ENCODE data around the gene MYO1D.
"Not testable (repeated sequence)": the region's sequence is repeated elsewhere in the genome, so short reads cannot be mapped to it uniquely, and the experiment has no call there.

MYO1D gene

DNA sequence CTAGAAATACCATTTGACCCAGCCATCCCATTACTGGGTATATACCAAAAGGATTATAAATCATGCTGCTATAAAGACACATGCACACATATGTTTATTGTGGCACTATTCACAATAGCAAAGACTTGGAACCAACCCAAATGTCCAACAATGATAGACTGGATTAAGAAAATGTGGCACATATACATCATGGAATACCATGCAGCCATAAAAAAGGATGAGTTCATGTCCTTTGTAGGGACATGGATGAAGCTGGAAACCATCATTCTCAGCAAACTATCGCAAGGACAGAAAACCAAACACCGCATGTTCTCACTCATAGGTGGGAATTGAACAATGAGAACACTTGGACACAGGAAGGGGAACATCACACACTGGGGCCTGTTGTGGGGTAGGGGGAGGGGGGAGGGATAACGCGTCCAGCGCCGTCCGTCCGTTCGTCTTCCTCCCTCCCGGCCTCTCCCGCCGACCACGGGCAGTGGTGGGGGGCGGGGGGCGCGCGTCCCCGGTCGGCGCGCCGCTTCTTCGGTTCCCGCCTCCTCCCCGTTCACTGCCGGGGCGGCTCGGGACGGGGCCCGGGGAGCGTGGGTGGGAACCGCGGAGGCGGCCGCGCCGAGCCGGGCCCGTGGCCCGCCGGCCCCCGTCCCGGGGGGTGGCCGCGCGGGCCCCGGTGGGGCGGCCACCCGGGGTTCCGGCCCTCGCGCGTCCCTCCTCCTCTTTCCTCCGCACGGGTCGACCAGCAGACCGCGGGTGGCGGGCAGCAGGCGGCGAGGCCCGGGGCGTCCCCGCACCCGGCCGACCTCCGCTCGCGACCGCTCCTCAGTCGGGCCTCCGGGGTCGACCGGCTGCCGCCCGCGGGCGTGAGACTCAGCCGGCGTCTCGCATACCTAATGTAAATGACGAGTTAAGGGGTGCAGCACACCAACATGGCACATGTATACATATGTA, 54.7 kb downstream of the MYO1D start:
- in situ Hi-C loops (cut with MboI; ENCODE audit: low sequenced_read_pairs): not testable (repeated sequence)

DNA sequence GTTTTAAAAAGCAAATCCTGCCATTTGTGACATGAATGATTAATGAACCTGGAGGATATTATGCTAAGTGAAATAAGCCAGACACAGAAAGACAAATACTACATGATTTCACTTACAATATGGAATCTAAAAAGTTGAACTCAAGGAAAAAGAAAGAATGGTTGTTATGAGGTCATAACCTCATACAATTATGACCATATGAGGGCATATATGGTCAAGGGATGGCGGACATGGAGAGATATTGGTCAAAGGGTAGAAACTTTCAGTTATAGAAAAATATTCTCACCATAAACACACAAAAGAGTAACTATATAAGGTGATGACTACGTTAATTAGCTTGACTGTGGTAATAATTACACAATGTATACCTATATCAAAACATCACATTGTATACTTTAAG, 56.5 kb downstream of the MYO1D start:
- in situ Hi-C loops (cut with MboI; ENCODE audit: low sequenced_read_pairs): no loop called here

DNA sequence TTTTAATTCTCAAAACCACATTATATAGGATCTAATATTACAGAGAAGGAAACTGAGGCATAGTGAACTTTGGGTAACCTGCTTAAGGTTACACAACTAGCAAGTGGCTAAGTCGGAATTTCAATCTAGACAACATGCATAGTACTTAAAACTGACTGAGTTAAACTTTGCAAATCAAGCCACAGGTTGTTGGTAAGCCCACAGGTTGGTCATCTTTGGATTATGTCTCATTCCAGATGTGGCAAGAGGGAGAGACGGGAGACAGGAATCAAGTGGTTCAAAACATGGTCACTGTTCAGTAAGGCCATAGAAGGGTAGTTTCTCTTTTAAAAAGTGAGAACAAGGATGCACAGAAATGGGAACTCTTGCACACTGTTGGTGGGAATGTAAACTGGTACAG, 57.1 kb downstream of the MYO1D start:
- in situ Hi-C loops (cut with MboI; ENCODE audit: low sequenced_read_pairs): no loop called here

DNA sequence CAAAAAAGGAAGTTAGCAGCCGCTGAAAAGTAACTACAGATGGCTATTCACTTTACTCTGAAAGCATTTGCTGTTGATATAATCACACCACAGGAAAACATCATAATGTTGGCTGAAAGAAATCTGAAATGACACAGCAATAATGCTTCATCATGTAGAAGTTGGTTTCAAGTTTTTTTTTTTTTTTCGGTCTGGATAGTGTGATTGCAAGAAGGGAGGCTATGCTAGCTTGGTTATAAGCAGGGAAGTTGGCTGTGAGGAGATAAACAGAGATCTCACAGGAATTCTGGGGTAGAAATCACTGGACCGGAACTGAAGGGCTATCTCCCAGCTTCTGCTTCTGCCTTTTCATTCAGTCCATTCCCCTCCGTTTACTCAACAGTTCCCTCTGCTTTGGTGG, 57.9 kb downstream of the MYO1D start:
- in situ Hi-C loops (cut with MboI; ENCODE audit: low sequenced_read_pairs): no loop called here

DNA sequence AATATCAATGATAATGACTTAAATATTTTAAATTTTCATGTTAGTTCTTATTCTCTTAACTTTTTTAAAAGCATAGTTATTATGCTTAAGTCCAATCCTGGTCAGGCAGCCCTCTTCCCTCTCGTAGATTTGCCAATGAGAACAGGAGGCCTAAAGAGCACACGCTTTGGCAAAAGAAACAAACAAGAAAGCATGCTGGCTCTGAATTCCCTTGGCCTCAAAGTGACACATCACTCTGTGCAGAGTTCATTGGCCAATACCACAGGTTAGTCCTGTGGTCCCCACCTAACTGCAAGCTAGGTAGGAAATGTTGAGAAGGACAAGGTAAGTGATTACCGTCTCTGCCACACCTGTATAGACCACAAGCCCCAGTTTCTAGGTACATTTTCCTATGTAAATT, 61.5 kb downstream of the MYO1D start:
- in situ Hi-C loops (cut with MboI; ENCODE audit: low sequenced_read_pairs): no loop called here

DNA sequence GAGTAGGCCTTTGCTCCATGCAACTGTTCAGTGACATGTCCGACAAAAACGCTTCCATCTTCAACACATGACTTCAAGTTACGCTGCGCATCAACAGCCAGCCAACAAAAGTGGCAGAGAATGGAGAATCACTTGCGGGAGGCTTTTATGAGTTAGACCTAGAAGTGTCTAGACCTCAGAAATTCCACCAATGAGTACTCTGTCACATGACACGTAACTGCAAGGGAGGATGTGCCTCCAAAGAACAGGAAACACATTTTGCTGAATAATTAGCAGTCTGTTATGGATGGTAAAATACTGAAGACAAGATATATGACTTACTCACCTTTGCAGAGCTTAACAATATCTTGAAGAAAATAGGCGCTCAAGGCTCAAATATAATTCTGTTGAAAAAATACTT, 62.1 kb downstream of the MYO1D start:
- in situ Hi-C loops (cut with MboI; ENCODE audit: low sequenced_read_pairs): no loop called here

DNA sequence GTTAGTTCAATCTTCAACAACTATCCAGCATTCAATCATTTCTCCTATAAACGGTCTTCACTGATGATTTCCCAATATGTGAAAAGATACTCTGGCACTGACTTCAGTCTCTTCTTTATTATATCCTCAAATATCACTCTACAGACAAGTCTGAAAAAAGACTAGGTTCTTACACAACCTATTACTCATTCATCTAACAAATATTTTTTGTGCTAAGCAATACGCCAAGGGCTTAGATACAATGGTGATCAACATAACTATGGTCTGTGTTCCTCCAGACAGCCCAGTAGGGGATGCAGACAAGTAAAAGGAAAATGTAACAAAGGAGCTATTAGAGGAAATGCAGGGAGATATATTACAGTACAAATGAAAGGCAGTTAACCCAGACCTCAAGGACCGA, 63.9 kb downstream of the MYO1D start:
- in situ Hi-C loops (cut with MboI; ENCODE audit: low sequenced_read_pairs): no loop called here

DNA sequence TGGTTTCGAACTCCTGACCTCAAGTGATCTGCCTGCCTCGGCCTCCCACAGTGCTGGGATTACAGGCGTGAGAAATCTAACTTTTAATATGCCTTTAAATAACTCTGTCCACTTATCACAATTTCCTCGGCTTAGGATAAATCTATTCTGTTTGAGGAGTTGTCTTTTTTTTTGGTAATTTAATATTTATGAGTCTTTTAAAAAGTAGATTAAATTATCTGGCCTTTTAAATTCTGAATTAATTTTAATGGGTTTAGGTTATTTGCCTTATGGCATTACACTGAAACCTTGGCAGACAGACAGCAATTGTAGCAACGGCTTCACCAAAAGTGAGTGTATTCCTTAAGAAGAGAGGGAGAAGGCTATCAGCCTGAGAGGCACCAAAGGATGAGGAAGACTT, 66.2 kb downstream of the MYO1D start:
- in situ Hi-C loops (cut with MboI; ENCODE audit: low sequenced_read_pairs): no loop called here

DNA sequence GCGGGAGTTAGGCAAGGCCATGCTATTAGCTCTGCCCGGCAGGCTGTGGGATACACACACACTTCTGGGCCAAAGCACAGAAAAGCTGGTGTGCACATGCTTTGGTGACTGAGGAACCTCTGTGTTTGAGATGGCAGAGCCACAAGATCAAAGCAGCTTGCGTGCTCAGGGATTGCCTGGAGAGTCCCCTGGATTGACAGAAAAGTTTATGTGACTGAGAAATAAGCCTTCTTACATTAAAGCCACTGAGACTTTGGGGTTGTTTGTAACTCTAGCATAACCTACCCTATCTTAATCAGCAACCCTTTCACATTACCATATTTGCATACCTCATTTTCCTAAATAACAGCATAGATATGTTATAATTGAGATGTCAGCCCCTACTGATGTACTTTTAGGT, 69.3 kb downstream of the MYO1D start:
- in situ Hi-C loops (cut with MboI; ENCODE audit: low sequenced_read_pairs): no loop called here

DNA sequence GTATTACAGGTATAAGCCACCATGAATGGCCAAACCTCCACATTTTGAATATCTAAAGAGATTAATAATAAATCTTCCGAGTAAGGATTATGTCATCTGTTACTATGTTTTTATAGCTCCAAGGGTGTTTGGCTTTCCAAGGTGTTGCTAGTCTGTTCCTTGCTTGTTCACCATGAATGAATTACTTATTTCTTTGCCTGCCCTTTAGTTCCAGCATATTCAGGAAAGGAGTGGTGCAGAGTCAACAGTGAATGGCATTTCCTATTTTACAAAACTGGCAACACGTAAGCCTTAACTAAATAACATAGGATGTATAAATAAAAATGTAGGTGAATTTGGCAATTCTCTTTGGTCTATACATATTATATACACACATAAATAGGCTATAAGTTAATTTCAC, 70.3 kb downstream of the MYO1D start:
- in situ Hi-C loops (cut with MboI; ENCODE audit: low sequenced_read_pairs): no loop called here

DNA sequence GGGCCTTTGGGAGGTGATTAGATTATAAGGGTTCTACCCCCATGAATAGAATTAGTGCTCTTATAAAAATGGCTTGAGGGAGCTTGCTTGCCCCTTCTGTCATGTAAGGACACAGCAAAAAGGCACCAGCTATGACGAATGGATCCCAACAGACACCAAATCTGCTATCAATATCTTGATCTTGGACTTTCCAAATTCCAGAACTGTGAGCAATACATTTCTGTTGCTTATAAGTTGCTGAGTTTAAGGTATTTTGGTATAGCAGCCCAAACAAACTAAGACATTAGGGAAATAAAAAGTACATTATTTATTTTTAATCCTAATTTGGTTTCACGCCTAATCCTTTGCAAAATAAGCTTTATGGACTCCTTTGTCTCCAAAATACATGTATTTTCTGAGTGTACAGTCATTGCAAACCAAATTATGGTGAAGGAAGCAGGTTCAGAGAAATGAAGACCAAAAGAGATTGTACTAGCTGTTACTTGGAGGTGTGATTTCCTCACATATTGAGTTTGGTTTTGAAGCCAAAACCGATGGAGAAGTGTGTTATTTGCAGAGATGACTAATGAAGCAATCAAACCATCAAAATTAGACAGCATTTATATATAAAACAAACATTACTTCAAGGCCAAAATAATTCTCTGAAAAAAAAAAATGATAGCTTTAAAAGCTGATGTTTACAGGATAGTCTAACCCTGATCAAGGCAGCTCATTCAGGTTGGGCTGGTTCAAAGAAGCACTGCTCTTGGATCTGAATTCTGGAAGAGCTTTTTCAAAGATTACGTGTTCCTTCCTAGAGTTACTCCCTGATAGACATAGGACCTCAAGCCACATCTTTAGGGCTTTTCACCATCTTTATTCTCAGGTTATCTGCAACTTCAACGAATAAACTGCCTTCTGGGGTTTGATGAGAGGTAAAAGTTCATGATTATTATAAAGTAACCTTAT, 71.6 kb downstream of the MYO1D start:
- in situ Hi-C loops (cut with MboI; ENCODE audit: low sequenced_read_pairs): no loop called here

DNA sequence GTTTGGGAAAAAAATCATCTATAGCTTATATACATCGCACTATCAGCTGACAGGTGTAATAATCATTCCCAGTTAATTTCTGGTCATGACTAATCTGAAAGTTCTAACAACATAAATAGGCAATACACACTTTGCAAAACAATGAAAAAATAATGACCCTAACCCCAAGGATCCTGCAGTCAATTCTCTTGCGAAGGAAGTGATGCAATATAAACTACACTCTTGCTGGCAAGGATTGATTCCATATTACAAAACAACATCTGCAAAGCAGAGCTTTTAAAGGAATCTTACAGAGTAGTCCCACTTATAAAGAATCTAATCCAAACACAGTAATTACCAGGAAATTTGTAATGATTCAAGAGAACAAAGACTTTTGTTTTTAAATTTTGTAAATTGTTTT, 73.4 kb downstream of the MYO1D start:
- in situ Hi-C loops (cut with MboI; ENCODE audit: low sequenced_read_pairs): no loop called here

DNA sequence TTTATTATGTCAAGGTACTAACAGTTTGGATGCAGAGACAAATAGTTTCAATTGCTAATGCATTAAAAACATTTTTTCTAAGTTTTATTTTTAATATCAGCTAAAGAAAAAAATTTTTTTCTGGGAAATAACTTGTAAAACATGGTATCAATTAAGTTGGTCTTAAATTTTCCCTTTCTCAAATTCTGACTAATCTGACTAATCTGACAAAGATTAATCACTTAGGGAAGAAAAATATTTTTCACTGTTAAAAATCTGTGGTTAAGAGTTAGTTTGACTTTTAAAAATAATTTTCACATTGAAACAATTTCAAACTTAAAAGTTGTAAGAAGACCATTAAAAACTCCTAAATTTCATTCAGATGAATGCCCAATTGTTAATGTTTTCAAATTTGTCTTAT, 74.6 kb downstream of the MYO1D start:
- in situ Hi-C loops (cut with MboI; ENCODE audit: low sequenced_read_pairs): no loop called here

DNA sequence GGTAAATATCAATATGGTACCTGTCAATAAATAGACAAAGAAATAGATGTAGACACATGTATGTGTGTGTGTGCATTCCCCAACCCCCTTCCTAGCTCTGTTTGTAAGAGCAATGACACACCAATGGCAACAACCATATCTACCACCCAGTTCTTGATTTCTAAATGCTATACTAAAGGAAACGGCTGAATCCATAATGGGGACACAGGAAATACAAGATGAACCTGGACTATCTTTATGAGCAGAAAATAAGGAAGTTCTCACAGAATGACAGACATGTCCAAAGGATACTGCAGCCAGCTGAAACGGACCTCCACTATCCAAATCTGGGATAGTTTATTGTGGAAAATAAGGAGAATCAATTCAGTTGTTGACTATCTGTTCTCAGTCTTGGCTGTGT, 75.3 kb downstream of the MYO1D start:
- in situ Hi-C loops (cut with MboI; ENCODE audit: low sequenced_read_pairs): no loop called here

DNA sequence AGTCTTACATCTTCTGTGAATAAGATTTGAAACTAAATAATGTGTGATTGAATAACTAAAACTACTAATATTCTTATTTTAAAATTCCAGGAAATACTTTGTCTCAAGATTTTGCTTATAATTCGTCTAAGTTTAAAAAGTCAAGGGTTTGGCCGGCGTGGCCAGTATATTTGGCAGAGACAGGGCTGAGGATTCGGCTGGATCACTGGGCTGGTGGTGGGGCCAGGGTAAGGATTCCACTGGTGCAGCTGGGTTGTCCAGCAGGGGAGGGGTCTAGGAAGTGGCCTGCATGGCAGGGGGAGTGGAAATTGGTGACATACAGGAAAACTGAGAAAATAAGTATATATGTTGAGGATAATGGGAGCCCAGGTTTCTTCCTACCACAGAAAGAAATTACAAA, 75.7 kb downstream of the MYO1D start:
- in situ Hi-C loops (cut with MboI; ENCODE audit: low sequenced_read_pairs): no loop called here

DNA sequence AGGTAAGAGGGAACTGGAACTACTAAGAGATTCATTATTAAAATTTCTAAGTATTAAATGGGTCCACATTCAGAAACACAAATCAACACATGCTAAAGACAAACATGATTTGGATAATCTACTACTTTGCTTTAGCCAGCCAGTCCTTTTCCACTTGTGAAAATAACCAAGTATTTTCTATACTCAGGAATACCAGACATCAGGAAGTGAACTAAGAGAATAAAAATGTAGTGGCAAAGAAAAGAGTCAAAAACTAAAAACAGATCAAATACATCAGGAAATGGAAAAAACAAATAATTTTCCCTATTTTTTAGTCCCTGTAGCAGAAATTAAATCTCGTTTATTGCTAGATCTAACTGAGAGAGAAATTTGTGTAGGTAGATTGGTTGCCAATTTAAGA, 78.0 kb downstream of the MYO1D start:
- in situ Hi-C loops (cut with MboI; ENCODE audit: low sequenced_read_pairs): no loop called here

DNA sequence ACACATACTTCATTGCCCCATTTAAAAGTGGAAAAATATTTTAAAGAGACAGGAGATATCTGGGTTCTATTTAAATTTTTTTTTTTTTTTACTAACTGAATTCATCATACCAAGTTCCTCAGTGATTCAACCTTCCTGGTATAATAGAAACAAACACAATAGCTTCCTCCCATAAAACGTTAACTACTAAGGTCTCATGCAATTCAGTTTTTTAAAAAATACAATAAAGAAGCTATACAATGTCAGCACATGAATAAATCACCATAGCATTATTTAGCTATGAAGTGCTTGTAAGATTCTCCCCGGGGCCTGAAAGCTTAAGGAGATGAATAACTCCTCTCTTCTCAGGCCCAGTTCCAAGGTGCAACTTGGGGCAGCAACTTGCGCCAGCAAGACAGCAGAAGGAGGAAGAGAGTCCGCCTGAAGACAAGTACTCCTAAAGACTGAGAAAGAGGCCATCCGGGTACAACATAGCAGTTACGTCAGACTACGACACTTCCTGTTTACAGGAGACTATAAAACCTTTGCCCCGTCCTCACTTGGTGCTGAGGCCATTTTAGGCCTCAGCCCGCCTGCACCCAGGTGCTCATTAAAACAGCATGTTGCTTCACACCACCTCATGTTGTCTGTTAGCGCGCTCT, 81.5 kb downstream of the MYO1D start:
- in situ Hi-C loops (cut with MboI; ENCODE audit: low sequenced_read_pairs): no loop called here

DNA sequence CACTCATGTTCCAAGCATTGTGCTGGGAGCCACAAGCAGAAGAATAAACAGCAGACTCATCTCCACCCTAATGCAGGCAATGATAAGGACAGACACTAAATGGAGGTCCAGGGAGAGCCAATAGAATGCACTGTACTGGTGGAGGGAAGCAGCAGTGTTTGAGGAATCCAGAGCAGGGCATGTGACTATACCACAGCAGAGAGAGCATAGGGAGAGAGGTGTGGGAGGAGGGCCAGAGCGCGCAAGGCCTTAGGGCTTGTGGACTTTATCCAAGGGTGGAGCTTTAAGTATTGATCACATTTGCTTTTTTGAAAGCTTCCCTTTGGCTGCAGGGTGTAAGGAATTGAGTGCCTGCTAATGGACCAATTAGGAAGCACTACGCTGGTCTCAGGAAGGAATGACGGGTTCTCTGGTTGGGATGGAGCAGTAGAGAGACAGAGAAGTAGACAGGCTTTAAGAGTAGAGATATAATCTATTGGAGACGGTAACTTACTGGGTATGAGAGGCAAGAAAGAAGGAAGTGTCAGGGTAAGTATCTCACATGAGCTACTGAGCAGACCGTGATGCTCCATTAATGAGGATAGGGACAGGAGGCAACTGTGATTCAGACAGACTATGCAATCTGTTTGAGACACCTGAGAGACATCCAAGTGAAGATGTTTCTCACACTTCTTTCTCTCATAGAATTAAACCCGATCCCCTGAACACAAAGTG, 82.2 kb downstream of the MYO1D start:
- in situ Hi-C loops (cut with MboI; ENCODE audit: low sequenced_read_pairs): no loop called here

DNA sequence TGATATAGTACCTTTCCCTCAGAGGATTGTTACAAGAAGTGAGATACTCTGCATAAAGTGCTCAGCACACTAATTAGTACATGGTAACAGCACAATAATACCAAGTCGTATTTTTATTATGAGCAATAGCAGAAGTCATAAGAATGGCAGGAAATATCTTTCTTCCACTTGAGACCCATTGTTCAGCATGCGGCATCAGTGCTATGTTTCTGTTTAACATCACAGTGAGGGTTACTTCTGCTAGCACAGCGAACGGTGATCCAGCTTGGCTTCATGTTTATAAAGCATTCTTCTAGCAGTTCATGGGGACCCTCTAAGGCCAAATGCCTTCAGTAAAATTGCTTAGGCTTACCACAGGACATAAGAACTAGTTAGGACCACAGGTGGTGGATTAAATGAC, 83.1 kb downstream of the MYO1D start:
- in situ Hi-C loops (cut with MboI; ENCODE audit: low sequenced_read_pairs): no loop called here

DNA sequence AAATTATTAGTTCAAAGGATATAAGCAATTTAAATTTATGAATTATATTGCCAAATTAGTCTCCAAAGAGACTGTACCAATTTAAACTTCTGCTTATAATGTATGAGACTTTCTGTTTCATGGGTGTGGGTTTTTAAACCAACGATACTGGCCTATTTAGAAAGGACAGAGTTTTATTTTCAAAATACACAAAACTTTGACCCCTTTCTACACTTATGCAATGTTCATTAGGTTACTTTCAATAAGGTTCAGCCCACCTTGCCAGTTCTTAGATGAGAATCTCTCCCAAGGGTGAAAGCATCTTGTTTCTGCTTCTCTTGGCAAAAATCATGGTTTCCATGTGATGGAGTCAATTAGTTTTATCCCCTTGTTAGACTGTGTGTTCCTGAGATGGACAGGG, 84.7 kb downstream of the MYO1D start:
- in situ Hi-C loops (cut with MboI; ENCODE audit: low sequenced_read_pairs): no loop called here

DNA sequence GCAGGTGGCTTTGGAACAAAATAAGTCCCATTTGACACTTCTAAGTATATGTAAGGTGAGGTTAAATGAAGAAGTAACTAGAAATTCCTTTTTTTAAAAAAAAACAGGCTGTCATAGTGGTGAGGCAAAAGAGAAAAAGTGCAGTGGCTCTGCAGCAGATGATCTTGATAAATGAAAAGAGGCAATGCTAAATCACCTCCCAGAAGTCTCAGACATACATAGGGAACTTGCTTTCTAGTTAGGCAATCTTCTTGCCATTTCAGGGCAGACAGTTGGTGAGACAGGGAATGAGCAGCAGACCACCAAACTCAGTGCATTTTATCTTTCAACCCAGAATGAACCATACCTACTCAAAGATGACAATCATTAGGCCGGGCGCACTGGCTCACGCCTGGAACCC, 90.8 kb downstream of the MYO1D start:
- in situ Hi-C loops (cut with MboI; ENCODE audit: low sequenced_read_pairs): no loop called here

Data from HL-60/S4 treated with retinoic acid at 250 ng/mL for 4 days and 3 days (cell line).